Left lobe of liver (tissue), 2 donors: ENCODE measurements around the gene TNFAIP3. TPM values are rescaled to one million over a fixed set of nuclear protein-coding genes. Genes with fewer than 3 reads are reported as not detected.
A peak's percentile ranks its signal among the peaks of the same experiment; 100 is the strongest.
"Not testable (repeated sequence)": the region's sequence is repeated elsewhere in the genome, so short reads cannot be mapped to it uniquely, and the experiment has no call there.

Experiments used
- ATAC-seq: fragments of 200-7000 bp; cut with Tn5 transposase; one replicate; pipeline ENCODE4 v1.9.1; 2020; ENCODE audit warnings: mild to moderate bottlenecking, moderate library complexity
- DNase-seq: peaks from one replicate; pipeline ENCODE4 v3.0.0-alpha.2; 2020; ENCODE audit warnings: low spot score
- total RNA-seq: library from RNA; stranded (reverse); gene quantifications from one replicate; pipeline ENCODE4 v1.2.1, GENCODE V29; 2021
- donor health status: DM: no; HTN: no; CAD: no; lungs with moderate emphysema.
- donor health status: DM: no; HTN: yes; CAD: no.

Gene TNFAIP3
- total RNA-seq: 8.8 TPM

- ATAC-seq: peak; percentile 90
Observed at GRCh38 chr6:137866914-137867684, at the start of gene TNFAIP3. Gene TNFAIP3 (plus strand): TSS chr6:137867259. CDS start chr6:137871228, 3,969 bp downstream.

GRCh38 chr6:137818440-137818839, 48.6 kb upstream of the TNFAIP3 start:
- DNase-seq (no peak), ATAC-seq (no peak)

More at GRCh38 chr6:137866914-137867684, at the start of gene TNFAIP3:
- DNase-seq: peak; percentile 96

- ATAC-seq (no peak), DNase-seq (no peak)
Observed at GRCh38 chr6:137819740-137820139, 47.3 kb upstream of the TNFAIP3 start.

GRCh38 chr6:137820425-137820824, 46.6 kb upstream of the TNFAIP3 start:
- ATAC-seq: no peak
- no peak for DNase-seq

- ATAC-seq (peak; percentile 25), DNase-seq (no peak)
Observed at GRCh38 chr6:137820952-137821351, 46.1 kb upstream of the TNFAIP3 start.

- no peak for DNase-seq
- no peak for ATAC-seq
Observed at GRCh38 chr6:137821491-137821890, 45.6 kb upstream of the TNFAIP3 start.

- ATAC-seq: no peak
- DNase-seq: no peak
Observed at GRCh38 chr6:137823826-137824555, 43.1 kb upstream of the TNFAIP3 start.

GRCh38 chr6:137824556-137824879, 42.5 kb upstream of the TNFAIP3 start:
- no peak for DNase-seq

GRCh38 chr6:137824896-137825295, 42.2 kb upstream of the TNFAIP3 start:
- ATAC-seq (no peak), DNase-seq (no peak)

More at GRCh38 chr6:137824556-137824879, 42.5 kb upstream of the TNFAIP3 start:
- ATAC-seq: no peak

GRCh38 chr6:137827411-137827940, 39.6 kb upstream of the TNFAIP3 start:
- ATAC-seq: no peak
- DNase-seq: no peak

- DNase-seq (no peak), ATAC-seq (no peak)
Observed at GRCh38 chr6:137827977-137828810, 38.9 kb upstream of the TNFAIP3 start.

- ATAC-seq (no peak), DNase-seq (no peak)
Observed at GRCh38 chr6:137829641-137830083, 37.4 kb upstream of the TNFAIP3 start.

- ATAC-seq (no peak), DNase-seq (no peak)
Observed at GRCh38 chr6:137830511-137830911, 36.5 kb upstream of the TNFAIP3 start.

- DNase-seq (no peak), ATAC-seq (no peak)
Observed at GRCh38 chr6:137832110-137832509, 34.9 kb upstream of the TNFAIP3 start.

GRCh38 chr6:137834508-137834907, 32.6 kb upstream of the TNFAIP3 start:
- ATAC-seq (no peak), DNase-seq (no peak)

- DNase-seq (no peak), ATAC-seq (no peak)
Observed at GRCh38 chr6:137836788-137837187, 30.3 kb upstream of the TNFAIP3 start.

- not testable (repeated sequence) for ATAC-seq, DNase-seq
Observed at GRCh38 chr6:137838090-137838489, 29.0 kb upstream of the TNFAIP3 start.

GRCh38 chr6:137838597-137838996, 28.5 kb upstream of the TNFAIP3 start:
- DNase-seq, ATAC-seq: not testable (repeated sequence)

GRCh38 chr6:137839076-137839475, 28.0 kb upstream of the TNFAIP3 start:
- DNase-seq (no peak), ATAC-seq (no peak)

- no peak for ATAC-seq
- DNase-seq: no peak
Observed at GRCh38 chr6:137840252-137840651, 26.8 kb upstream of the TNFAIP3 start.

- DNase-seq: no peak
- no peak for ATAC-seq
Observed at GRCh38 chr6:137843211-137843610, 23.8 kb upstream of the TNFAIP3 start.
